Common myeloid progenitor, CD34-positive (primary cell): ENCODE data around the gene CABCOCO1.

Source experiments
- CTCF ChIA-PET: fragments of 350-600 bp; sonication (Branson Sonifier 250); formaldehyde crosslinking; loops from one replicate; lab custom pipeline; 2021; ENCODE audit warnings: antibody characterized with exemption; lab: Charles Lee
- POLR2A ChIA-PET: fragments of 350-600 bp; sonication (Branson Sonifier 250); formaldehyde crosslinking; loops from one replicate; lab custom pipeline; 2021; ENCODE audit warnings: antibody characterized with exemption; lab: Charles Lee
- DNase-seq, 3 donors: peaks; one replicate each; pipeline versions ENCODE4 v3.0.0 to v3.0.0-alpha.2; 2013
- H3K27ac ChIP-seq, 2 experiments: 1 replicate in 1 of 2; 2 replicates in 1 of 2; pipeline ENCODE4 v1.7.0; 2013; ENCODE audit warnings: inconsistent platforms in 2 of 2, low read length in 2 of 2, mild to moderate bottlenecking in 2 of 2, low read depth in 1 of 2, moderate library complexity in 1 of 2; ENCODE audit not compliant: severe bottlenecking in 2 of 2, insufficient read depth in 1 of 2, poor library complexity in 1 of 2
- H3K27me3 ChIP-seq, 5 experiments: replicated peaks in 2 of 5; 1 replicate in 3 of 5; 2 replicates in 2 of 5; pipeline versions ENCODE4 v1.6.1 to v1.7.0; 2013; ENCODE audit warnings: low read length in 4 of 5, mild to moderate bottlenecking in 2 of 5, moderate library complexity in 2 of 5, inconsistent platforms in 1 of 5; ENCODE audit not compliant: insufficient read depth in 5 of 5, control insufficient read depth in 4 of 5
- H3K36me3 ChIP-seq, 4 experiments: 1 replicate in 2 of 4; 2 replicates in 2 of 4; pipeline versions ENCODE4 v1.6.1 to v1.7.0; 2013; ENCODE audit warnings: low read length in 3 of 4, control low read depth in 1 of 4, mild to moderate bottlenecking in 1 of 4; ENCODE audit not compliant: control insufficient read depth in 4 of 4, insufficient read depth in 4 of 4
- H3K4me1 ChIP-seq, 4 experiments: 1 replicate in 3 of 4; 2 replicates in 1 of 4; pipeline versions ENCODE4 v1.6.1 to v1.7.1; 2013; ENCODE audit warnings: low read length in 3 of 4, mild to moderate bottlenecking in 3 of 4, control low read depth in 1 of 4, inconsistent platforms in 1 of 4, moderate library complexity in 1 of 4; ENCODE audit not compliant: control insufficient read depth in 4 of 4, insufficient read depth in 4 of 4; ENCODE audit errors: control extremely low read depth in 1 of 4
- H3K4me3 ChIP-seq, 7 experiments: 1 replicate in 4 of 7; 2 replicates in 3 of 7; pipeline versions ENCODE4 v1.5.1 to v1.7.0; 2013; ENCODE audit warnings: mild to moderate bottlenecking in 7 of 7, low read length in 6 of 7, moderate library complexity in 6 of 7, inconsistent platforms in 2 of 7, low read depth in 2 of 7, control low read depth in 1 of 7; ENCODE audit not compliant: insufficient read depth in 4 of 7, control insufficient read depth in 1 of 7; ENCODE audit errors: extremely low read depth in 1 of 7
- H3K9me3 ChIP-seq, 5 experiments: 1 replicate in 4 of 5; 2 replicates in 1 of 5; pipeline versions ENCODE4 v1.6.1 to v1.7.1; 2013; ENCODE audit warnings: low read length in 4 of 5, mild to moderate bottlenecking in 2 of 5, inconsistent platforms in 1 of 5, low read depth in 1 of 5, moderate library complexity in 1 of 5; ENCODE audit not compliant: control insufficient read depth in 4 of 5, insufficient read depth in 2 of 5; ENCODE audit errors: control extremely low read depth in 1 of 5
- WGBS: methylation state at CpG from one replicate; pipeline ENCODE4 v1.1.5; 2013; ENCODE audit not compliant: insufficient coverage; 5-methylcytosine and 5-hydroxymethylcytosine counted together

The CABCOCO1 gene

DNA sequence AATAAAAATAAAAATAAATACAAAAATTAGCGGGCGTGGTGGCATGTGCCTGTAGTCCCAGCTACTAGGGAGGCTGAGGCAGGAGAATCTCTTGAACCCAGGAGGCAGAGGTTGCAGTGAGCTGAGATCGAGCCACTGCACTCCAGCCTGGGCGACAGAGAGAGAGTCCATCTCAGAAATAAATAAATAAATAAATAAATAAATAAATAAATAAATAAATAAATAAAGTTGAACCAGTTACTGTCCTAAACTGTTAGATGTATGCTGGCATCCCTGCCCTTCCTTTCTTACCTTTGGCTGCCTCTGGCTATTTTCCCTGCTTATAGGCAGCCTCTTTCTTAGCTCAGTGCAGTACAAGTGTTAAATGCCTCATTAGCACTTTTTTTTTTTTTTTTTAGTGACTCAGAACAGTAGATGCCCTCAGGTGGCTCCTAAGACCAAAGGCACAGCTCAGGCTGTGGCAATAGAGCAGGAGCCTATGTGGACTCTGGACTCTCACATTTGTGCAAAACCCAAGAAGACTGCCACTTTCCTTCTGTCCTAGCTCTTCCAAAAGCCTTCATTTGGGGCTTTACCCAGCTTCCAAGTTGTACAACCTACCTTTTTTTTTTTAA lies 30.6 kb upstream of the CABCOCO1 start:
- POLR2A ChIA-PET: no interaction called here

DNA sequence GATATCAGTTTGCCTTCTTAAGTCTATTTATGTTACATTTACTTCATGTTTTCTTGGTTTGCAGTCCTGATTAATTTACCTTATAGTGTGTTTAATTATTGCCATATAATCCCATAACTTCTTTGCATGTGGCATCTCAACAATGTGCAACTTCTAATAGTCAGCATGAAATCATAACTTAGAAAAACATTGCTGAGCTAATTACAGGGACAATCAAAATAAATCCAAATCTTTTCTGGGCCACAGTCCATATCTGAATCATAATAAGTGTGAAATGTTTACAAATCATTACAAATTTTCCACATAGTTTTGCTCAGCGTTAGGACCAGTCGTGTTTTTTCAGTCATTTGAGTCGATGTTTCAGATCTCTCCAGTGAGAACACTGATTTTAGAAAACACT lies 29.1 kb upstream of the CABCOCO1 start:
- Histone ChIP-seq H3K9me3 (no peaks in the 10 kb centered on the region), H3K36me3 (no peaks in the 10 kb centered on the region), H3K4me1 (no peaks in the 10 kb centered on the region), H3K4me3 (no peak overlapping the region), H3K27me3 (no peaks in the 10 kb centered on the region), H3K27ac (no peak overlapping the region)
- ChIA-PET POLR2A (no interaction called here), CTCF (no interaction called here)
- no CpG with 5 or more reads among the region's 3 CpGs for WGBS
- no peak for DNase-seq

More for the DNA sequence above, 30.6 kb upstream of the CABCOCO1 start:
- H3K9me3 ChIP-seq: no peaks in the 10 kb centered on the region
- CTCF ChIA-PET: interaction anchor here (0.6 kb wide), 1 partner anchor 266 kb away, joined by 4 read pairs; no protein-coding TSS in a partner anchor
- H3K27ac ChIP-seq: no peak overlapping the region
- no peak overlapping the region for H3K4me3 ChIP-seq
- no peaks in the 10 kb centered on the region for H3K27me3 ChIP-seq
- no peaks in the 10 kb centered on the region for H3K4me1 ChIP-seq
- WGBS: 90% methylated on average over 2 of the region's 4 CpGs
- DNase-seq: no peak
- H3K36me3 ChIP-seq: no peaks in the 10 kb centered on the region

DNA sequence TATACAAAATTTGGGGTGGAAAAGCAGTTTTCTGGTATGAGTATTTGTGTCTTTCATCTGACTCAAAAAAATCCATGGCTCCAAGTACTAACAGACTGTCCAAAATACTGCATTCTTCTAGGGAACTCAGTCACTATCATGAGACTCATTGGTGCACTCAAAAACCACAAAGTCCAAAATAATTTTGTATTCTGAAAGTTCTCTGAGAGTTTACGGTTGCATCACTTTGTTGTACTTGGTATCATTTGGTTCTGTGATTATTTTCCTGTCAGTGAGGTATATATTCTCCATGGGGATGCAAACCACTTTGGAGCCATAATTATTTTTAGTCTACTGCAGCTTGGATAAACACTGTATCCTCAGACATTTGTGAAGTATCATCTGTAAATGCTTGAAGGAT lies 28.0 kb upstream of the CABCOCO1 start:
- DNase-seq: no peak
- Histone ChIP-seq H3K36me3 (no peaks in the 10 kb centered on the region), H3K27me3 (no peaks in the 10 kb centered on the region), H3K27ac (no peak overlapping the region), H3K4me3 (no peak overlapping the region), H3K4me1 (no peaks in the 10 kb centered on the region), H3K9me3 (no peaks in the 10 kb centered on the region)
- CTCF ChIA-PET: interaction anchor here (1.8 kb wide), 1 partner anchor 17 kb away, joined by 4 read pairs; no protein-coding TSS in a partner anchor
- POLR2A ChIA-PET: no interaction called here
- whole genome bisulfite sequencing: no CpG with 5 or more reads among the region's 1 CpG

DNA sequence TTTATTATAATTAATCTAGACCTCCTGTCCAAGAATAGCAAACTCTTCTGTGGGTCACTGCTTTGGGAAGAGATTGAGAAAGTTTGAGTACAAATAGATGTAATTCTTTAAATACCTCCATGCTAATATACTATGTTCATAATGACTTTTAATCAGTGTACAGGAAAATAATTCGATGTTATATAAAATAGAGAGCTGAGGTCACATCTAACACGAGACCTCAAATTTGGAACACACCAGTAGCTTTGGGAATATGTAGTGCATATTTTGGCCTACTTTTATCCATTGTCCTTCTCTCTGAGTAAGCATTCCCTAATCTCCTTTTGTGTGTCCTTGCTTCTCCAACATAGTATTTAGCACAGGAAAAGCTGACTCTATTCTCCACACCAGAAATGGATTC lies 27.3 kb upstream of the CABCOCO1 start:
- no peaks in the 10 kb centered on the region for H3K36me3 ChIP-seq
- WGBS: no CpG with 5 or more reads among the region's 2 CpGs
- ChIA-PET CTCF (interaction anchor here (1.8 kb wide), 1 partner anchor 18 kb away, joined by 4 read pairs; no protein-coding TSS in a partner anchor), POLR2A (no interaction called here)
- H3K27ac ChIP-seq: no peak overlapping the region
- no peaks in the 10 kb centered on the region for H3K4me1 ChIP-seq
- no peaks in the 10 kb centered on the region for H3K9me3 ChIP-seq
- DNase-seq: no peak
- H3K4me3 ChIP-seq: no peak overlapping the region
- no peaks in the 10 kb centered on the region for H3K27me3 ChIP-seq

DNA sequence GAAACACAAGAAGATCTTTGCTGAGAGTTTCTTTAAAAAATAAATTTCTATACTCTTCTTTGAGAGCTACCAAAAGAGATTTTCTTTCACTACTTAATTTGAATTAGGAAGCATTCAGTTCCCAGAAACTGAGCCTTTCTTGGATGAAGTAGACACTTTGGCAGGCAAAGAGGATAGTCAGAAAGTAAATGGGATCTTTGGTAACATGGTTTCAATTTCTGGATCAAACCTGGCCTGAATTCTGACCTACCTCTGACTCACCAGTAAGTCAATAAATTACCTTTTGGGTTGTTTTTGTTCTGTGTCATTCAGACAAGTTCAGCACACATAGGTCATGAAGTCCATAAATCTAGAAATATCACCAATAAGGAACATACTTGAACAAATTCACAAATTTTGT lies 26.8 kb upstream of the CABCOCO1 start:
- H3K4me1 ChIP-seq: no peaks in the 10 kb centered on the region
- ChIA-PET CTCF (interaction anchor here (1.8 kb wide), 1 partner anchor 18 kb away, joined by 4 read pairs; no protein-coding TSS in a partner anchor), POLR2A (no interaction called here)
- DNase-seq: no peak
- H3K9me3 ChIP-seq: no peaks in the 10 kb centered on the region
- H3K27ac ChIP-seq: no peak overlapping the region
- H3K36me3 ChIP-seq: no peaks in the 10 kb centered on the region
- H3K27me3 ChIP-seq: no peaks in the 10 kb centered on the region
- H3K4me3 ChIP-seq: no peak overlapping the region

DNA sequence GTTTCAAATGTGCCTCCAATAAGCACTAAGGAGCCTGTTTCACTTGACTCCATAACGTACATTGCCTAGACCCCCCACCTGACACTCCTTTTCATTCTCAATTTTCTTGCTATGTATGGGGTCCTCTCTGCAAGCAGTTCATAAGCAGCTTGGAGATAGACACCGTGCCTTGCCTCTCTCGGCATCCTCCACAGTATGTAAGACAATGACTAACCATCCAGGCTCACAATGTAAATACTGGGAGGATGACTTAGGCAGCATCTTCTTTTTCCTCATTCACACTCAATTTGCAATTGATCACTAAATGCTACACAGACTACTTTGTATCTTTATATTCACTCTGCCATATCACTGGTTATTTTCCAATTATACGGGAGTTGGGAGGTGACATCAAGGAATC lies 22.8 kb upstream of the CABCOCO1 start:
- Histone ChIP-seq H3K9me3 (no peaks in the 10 kb centered on the region), H3K4me1 (no peaks in the 10 kb centered on the region), H3K36me3 (no peaks in the 10 kb centered on the region), H3K27ac (no peak overlapping the region), H3K4me3 (no peak overlapping the region), H3K27me3 (no peaks in the 10 kb centered on the region)
- 96% methylated on average over 3 of the region's 4 CpGs for WGBS
- CTCF ChIA-PET: no interaction called here
- no peak for DNase-seq
- POLR2A ChIA-PET: no interaction called here

DNA sequence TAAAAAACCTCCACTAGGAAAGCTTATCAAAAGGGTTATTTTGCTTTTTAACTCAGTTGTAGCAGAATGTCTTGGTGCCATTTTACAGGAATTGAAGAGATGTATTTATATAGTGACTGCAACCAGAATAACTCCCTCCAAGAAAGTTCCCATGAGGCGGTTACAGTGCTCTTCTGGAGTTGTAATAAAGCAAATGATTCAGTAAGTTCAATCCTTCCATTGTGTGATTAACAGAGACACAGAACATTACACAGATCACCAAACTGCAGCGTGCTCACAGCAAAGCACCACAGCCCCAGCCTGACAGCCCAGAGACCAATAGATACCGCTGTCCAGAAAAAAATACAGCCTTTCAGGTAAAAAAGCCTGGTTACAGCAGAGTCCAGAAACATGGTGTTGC lies 21.9 kb upstream of the CABCOCO1 start:
- Histone ChIP-seq H3K4me1 (no peaks in the 10 kb centered on the region), H3K27ac (no peak overlapping the region), H3K4me3 (no peak overlapping the region), H3K36me3 (no peaks in the 10 kb centered on the region), H3K27me3 (no peaks in the 10 kb centered on the region), H3K9me3 (no peaks in the 10 kb centered on the region)
- POLR2A ChIA-PET: no interaction called here
- CTCF ChIA-PET: no interaction called here
- no peak for DNase-seq
- 100% methylated on average over 1 of the region's 3 CpGs for WGBS
